HG03565 (cell line): Measurements from ENCODE around the gene TMEM63A.
"Not testable (repeated sequence)": the region's sequence is repeated elsewhere in the genome, so short reads cannot be mapped to it uniquely, and the experiment has no call there.

Experiments used
- ATAC-seq: cut with Tn5 transposase; IDR thresholded peaks from one replicate; pipeline ENCODE4 v1.9.1; 2021; ENCODE audit warnings: mild to moderate bottlenecking, moderate library complexity; ENCODE audit not compliant: unreplicated experiment

The TMEM63A gene

GRCh38 chr1:225823811-225824261 is 58.3 kb downstream of the TMEM63A start:
- ATAC-seq: no peak

- no peak for ATAC-seq
These were observed 59.4 kb downstream of the TMEM63A start for GRCh38 chr1:225822655-225823403.

GRCh38 chr1:225820522-225821120 is 61.6 kb downstream of the TMEM63A start:
- ATAC-seq: no peak

GRCh38 chr1:225819346-225820192 is 62.6 kb downstream of the TMEM63A start:
- no peak for ATAC-seq

- ATAC-seq: no peak
These were observed 64.0 kb downstream of the TMEM63A start for GRCh38 chr1:225818229-225818628.

- ATAC-seq: no peak
These were observed 64.5 kb downstream of the TMEM63A start for GRCh38 chr1:225817611-225818061.

GRCh38 chr1:225816643-225817538 is 65.3 kb downstream of the TMEM63A start:
- ATAC-seq: no peak

GRCh38 chr1:225815526-225816178 is 66.5 kb downstream of the TMEM63A start:
- no peak for ATAC-seq

- ATAC-seq: not testable (repeated sequence)
These were observed 67.1 kb downstream of the TMEM63A start for GRCh38 chr1:225815090-225815489.

GRCh38 chr1:225814381-225814780 is 67.8 kb downstream of the TMEM63A start:
- ATAC-seq: no peak

GRCh38 chr1:225813214-225813964 is 68.8 kb downstream of the TMEM63A start:
- no peak for ATAC-seq

- ATAC-seq: no peak
These were observed 69.5 kb downstream of the TMEM63A start for GRCh38 chr1:225812488-225813213.

- ATAC-seq: no peak
These were observed 70.3 kb downstream of the TMEM63A start for GRCh38 chr1:225811622-225812487.

- ATAC-seq: not testable (repeated sequence)
These were observed 71.3 kb downstream of the TMEM63A start for GRCh38 chr1:225810579-225811538.

- peak; percentile 92 for ATAC-seq
These were observed 72.2 kb downstream of the TMEM63A start, which contains the start of gene EPHX1 for GRCh38 chr1:225809842-225810578. EPHX1 (plus strand) TSS chr1:225810124; CDS start chr1:225828730, 18,606 bp downstream.

- ATAC-seq: no peak
These were observed 74.0 kb downstream of the TMEM63A start for GRCh38 chr1:225808136-225808535.
